Coronary artery (tissue), 2 donors: Measurements from ENCODE around the gene LIPG.
A peak's percentile ranks its signal among the peaks of the same experiment; 100 is the strongest.

Experiments used
- DNase-seq: peaks from one replicate; pipeline ENCODE4 v3.0.0-alpha.2; 2017; ENCODE audit warnings: low spot score
- H3K27ac ChIP-seq, 2 donors: fragments of 200-600 bp; sonication (generic); one replicate each; pipeline ENCODE4 v1.5.1; 2016 to 2019
- H3K4me3 ChIP-seq: fragments of 200-600 bp; sonication (generic); 2 replicates; pipeline ENCODE4 v1.5.1; 2016; ENCODE audit warnings: mild to moderate bottlenecking, moderate library complexity
- CTCF ChIP-seq: fragments of 200-600 bp; sonication (generic); IDR thresholded peaks from one replicate; pipeline ENCODE4 v1.5.1; 2019; ENCODE audit warnings: antibody characterized with exemption

LIPG gene

DNA sequence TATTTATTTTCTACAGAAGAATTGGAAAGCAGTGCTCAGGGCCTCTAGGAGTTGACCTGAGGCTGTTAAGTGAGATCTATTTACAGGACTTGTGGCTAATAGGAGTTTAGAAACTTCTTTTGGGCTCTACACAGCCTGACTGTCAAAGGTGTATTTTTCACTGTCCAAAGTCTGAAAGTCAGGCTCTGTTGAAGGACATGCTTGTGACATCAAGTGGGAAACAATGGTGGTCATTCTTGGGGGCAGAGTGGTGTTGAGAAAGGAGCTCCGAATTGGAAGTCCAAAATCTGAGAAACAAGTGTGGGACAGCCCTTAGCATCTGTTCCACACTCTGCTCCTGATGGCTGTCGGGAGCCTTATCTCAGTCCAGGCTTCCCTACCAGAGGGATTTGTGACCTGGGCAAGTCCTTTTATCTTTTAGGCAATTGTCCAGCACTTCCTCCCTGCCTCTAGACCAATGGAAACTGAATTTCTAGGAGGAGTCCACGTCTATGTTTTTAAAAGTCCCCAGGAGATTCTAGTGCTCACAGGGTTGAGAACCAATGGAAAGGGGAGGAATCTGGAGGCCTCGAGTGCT, 76.4 kb downstream of the LIPG start:
- Histone ChIP-seq H3K4me3 (no peak overlapping the region), H3K27ac (no peak overlapping the region)
- DNase-seq, result no peak
- TF ChIP-seq CTCF, result no peak

DNA sequence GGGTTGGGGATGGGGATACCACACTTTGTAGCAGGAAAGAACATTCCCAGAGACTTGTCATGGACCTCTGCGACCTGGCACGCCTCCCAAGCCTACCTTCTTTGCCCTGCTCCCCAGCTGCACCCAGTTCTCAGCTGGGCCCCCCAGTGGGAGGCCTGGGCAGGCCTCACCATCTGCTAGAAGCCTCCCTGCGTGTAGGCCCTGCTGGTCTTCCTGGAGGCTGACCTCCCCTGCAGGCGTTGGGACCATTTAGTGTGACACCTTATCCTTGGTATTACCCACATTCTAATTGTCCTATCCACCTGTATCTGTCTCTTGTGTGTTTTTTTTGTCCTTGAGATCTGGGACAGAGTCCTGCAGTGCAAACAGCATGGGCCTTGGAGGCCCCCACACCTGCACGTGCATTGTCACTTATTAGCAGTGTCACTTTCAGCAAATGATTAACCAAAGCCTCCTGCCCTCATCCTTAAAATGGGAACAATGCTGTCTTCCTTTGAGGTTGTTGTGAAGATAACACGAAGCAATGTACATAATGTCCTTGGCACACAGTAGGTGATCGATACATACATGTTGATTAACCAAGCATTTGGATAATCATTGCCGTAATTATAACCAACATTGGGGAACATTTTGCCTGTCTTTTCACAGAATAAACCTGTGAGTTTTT, 77.2 kb downstream of the LIPG start:
- H3K27ac ChIP-seq, result no peak overlapping the region
- no peak for TF ChIP-seq CTCF
- DNase-seq, result no peak
- H3K4me3 ChIP-seq, result no peak overlapping the region

GRCh38 chr18:49639643-49640391, 78.0 kb downstream of the LIPG start:
- no peak for TF ChIP-seq CTCF
- DNase-seq, result no peak
- Histone ChIP-seq H3K27ac (no peak overlapping the region), H3K4me3 (no peak overlapping the region)

GRCh38 chr18:49640741-49641140, 78.9 kb downstream of the LIPG start:
- no peak for DNase-seq
- no peak for TF ChIP-seq CTCF

DNA sequence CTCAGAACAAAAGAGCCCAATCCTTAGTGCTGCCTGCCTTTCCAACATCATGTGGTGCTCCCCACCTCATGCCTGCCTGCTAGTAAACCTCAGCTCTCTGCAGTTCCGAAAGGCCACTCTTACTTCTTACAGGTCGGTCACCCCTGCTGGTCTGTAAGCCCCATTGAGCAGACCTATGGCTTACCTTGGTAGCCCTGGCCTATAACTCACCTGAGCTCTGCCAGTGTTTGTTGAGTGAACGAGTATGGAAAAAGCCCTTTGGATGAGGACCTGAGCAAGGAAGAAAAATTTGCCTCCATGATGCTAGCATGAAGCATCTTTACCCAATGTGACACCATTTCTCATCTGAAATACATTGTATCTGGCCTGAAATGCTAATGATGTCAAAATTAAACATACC, 83.3 kb downstream of the LIPG start:
- DNase-seq, result peak; percentile 52
- no peak for TF ChIP-seq CTCF
- Histone ChIP-seq H3K4me3 (no peak overlapping the region), H3K27ac (no peak overlapping the region)

More at GRCh38 chr18:49640741-49641140, 78.9 kb downstream of the LIPG start:
- H3K27ac ChIP-seq, result no peak overlapping the region
- no peak overlapping the region for H3K4me3 ChIP-seq

DNA sequence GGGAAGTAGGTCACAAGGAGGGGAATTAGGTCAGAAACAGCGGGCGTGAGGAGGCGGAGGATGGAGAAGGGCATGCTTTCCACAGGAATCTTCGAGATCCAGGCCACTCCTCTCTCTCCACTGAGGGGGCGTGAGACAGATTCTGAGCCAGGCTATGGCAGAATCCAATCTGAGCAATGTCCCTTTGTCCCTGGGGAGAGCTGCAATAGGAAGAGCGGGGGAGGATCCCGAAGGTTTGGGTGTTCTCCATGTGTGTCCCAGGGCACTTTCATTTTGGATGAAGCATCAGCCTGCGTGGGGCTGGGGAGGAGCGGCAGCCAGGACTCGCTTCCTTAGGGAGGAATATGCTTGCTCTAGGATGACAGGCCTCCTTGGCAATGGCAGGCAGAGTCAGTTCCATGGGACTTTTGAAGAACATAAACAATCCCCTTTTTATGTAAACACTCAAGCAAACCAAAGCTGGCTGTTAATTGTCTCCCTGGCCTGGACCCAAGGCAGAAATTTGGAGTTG, 84.0 kb downstream of the LIPG start:
- DNase-seq, result peak; percentile 78
- Histone ChIP-seq H3K4me3 (peak overlapping the region; percentile 65), H3K27ac (peak overlapping the region in 1 of 2 donors; percentile 58)
- TF ChIP-seq CTCF, result no peak
